Gastroesophageal sphincter (tissue), 4 donors: ENCODE results near the gene CCDC85C. TPM values are rescaled to one million over a fixed set of nuclear protein-coding genes. Genes with fewer than 3 reads are reported as not detected.

ENCODE experiments used
- ATAC-seq: fragments of 150-250 bp; one replicate; pipeline ENCODE4 v1.9.1; 2016; ENCODE audit warnings: mild to moderate bottlenecking, moderate library complexity
- H3K27ac ChIP-seq, 4 donors: fragments of 200-600 bp; sonication (generic) in 3 of 4; 1 replicate in 3 of 4; 2 replicates in 1 of 4; pipeline ENCODE4 v1.5.1; 2016 to 2019
- H3K27me3 ChIP-seq: fragments of 200-600 bp; sonication (generic); one replicate; pipeline ENCODE4 v1.5.1; 2019
- H3K36me3 ChIP-seq, 2 donors: fragments of 200-600 bp; sonication (generic); one replicate each; pipeline ENCODE4 v1.5.1; 2019; ENCODE audit warnings: control low read depth in 1 of 2
- H3K4me1 ChIP-seq, 3 donors: fragments of 200-600 bp; sonication (generic); 1 replicate in 2 of 3; 2 replicates in 1 of 3; pipeline ENCODE4 v1.5.1; 2016 to 2019; ENCODE audit warnings: control low read depth in 2 of 3
- H3K4me3 ChIP-seq, 2 donors: fragments of 200-600 bp; sonication (generic); one replicate each; pipeline ENCODE4 v1.5.1; 2019; ENCODE audit warnings: mild to moderate bottlenecking in 1 of 2, moderate library complexity in 1 of 2
- H3K9me3 ChIP-seq, 3 donors: fragments of 200-600 bp; sonication (generic); one replicate each; pipeline ENCODE4 v1.5.1; 2017 to 2019; ENCODE audit warnings: control low read depth in 2 of 3
- CTCF ChIP-seq, 4 experiments: fragments of 200-600 bp in 2 of 4; fragments of 450-650 bp in 2 of 4; sonication (generic) in 1 of 4; IDR thresholded peaks; one replicate each; pipeline ENCODE4 v1.5.1; 2017 to 2019; ENCODE audit warnings: antibody characterized with exemption in 4 of 4, mild to moderate bottlenecking in 2 of 4, moderate library complexity in 2 of 4
- EP300 ChIP-seq: sonication (generic); formaldehyde crosslinking; IDR thresholded peaks from one replicate; pipeline ENCODE4 v1.6.1; 2017; ENCODE audit warnings: antibody characterized with exemption, mild to moderate bottlenecking
- POLR2A ChIP-seq, 2 donors: fragments of 450-650 bp; IDR thresholded peaks; one replicate each; pipeline ENCODE4 v1.6.1; 2017; ENCODE audit warnings: antibody characterized with exemption in 2 of 2, mild to moderate bottlenecking in 2 of 2, moderate library complexity in 1 of 2
- POLR2AphosphoS5 ChIP-seq: sonication (generic); formaldehyde crosslinking; IDR thresholded peaks from one replicate; pipeline ENCODE4 v1.6.1; 2017; ENCODE audit warnings: antibody characterized with exemption
- WGBS, 2 donors: methylation state at CpG; one replicate each; pipeline ENCODE4 v1.1.5; 2018; ENCODE audit warnings: low coverage in 1 of 2; 5-methylcytosine and 5-hydroxymethylcytosine counted together
- total RNA-seq, 4 donors: library from RNA; depleted of rRNA; stranded (reverse); fragments of >200 nt; gene quantifications; one replicate each; pipeline ENCODE4 v1.1.0, GENCODE V29; 2016

CCDC85C gene
- total RNA-seq, 4 donors from 2014 or later, result 14.0 to 58.2 (median 25.0) TPM

GRCh38 chr14:99520571-99521081, 83.4 kb downstream of the CCDC85C start:
- no peaks in the 10 kb centered on the region for H3K27me3 ChIP-seq
- no peak overlapping the region for H3K4me3 ChIP-seq
- H3K9me3 ChIP-seq, result no peaks in the 10 kb centered on the region
- peaks cover 0 to 13% of the 10 kb centered on the region in 2 donors for H3K36me3 ChIP-seq
- H3K4me1 ChIP-seq, result peaks cover 3 to 66% (median 43%) of the 10 kb centered on the region in 3 donors
- WGBS, 2 donors, result 60 to 88% methylated on average over 1 to 4 of the region's 11 CpGs
- no peak for TF ChIP-seq POLR2A (IDR thresholded peaks at IDR 0.05)
- no peak for TF ChIP-seq CTCF (IDR thresholded peaks at IDR 0.05)
- no peak for TF ChIP-seq POLR2AphosphoS5
- no peak for TF ChIP-seq EP300
- no peak for ATAC-seq
- peak overlapping the region in 1 of 4 donors; percentile 36 for H3K27ac ChIP-seq

GRCh38 chr14:99519931-99520421, 84.0 kb downstream of the CCDC85C start:
- ATAC-seq, result no peak
- peaks cover 3 to 60% (median 36%) of the 10 kb centered on the region in 3 donors for H3K4me1 ChIP-seq
- H3K27ac ChIP-seq, result peak overlapping the region in 3 of 4 donors; percentile 36 to 43 (median 43)
- 100% methylated on average over 1 of the region's 6 CpGs; no CpG with 5 or more reads in 1 of the 2 donors for WGBS, 2 donors
- TF ChIP-seq POLR2A (IDR thresholded peaks at IDR 0.05) (no peak), EP300 (no peak), POLR2AphosphoS5 (no peak), CTCF (IDR thresholded peaks at IDR 0.05) (no peak)
- no peaks in the 10 kb centered on the region for H3K27me3 ChIP-seq
- H3K36me3 ChIP-seq, result peaks cover 0 to 19% of the 10 kb centered on the region in 2 donors
- H3K9me3 ChIP-seq, result no peaks in the 10 kb centered on the region
- H3K4me3 ChIP-seq, result no peak overlapping the region

- ATAC-seq, result no peak
- Histone ChIP-seq H3K27ac (peak overlapping the region in 2 of 4 donors; percentile 36 to 43), H3K4me1 (peaks cover 3 to 54% (median 31%) of the 10 kb centered on the region in 3 donors), H3K27me3 (no peaks in the 10 kb centered on the region), H3K4me3 (no peak overlapping the region), H3K9me3 (no peaks in the 10 kb centered on the region), H3K36me3 (peaks cover 0 to 24% of the 10 kb centered on the region in 2 donors)
- WGBS, 2 donors, result 60 to 96% methylated on average over 2 to 7 of the region's 8 CpGs
- TF ChIP-seq POLR2A (IDR thresholded peaks at IDR 0.05) (no peak), POLR2AphosphoS5 (no peak), EP300 (no peak), CTCF (IDR thresholded peaks at IDR 0.05) (no peak)
Observed at GRCh38 chr14:99519347-99519881, 84.6 kb downstream of the CCDC85C start.

- H3K9me3 ChIP-seq, result no peaks in the 10 kb centered on the region
- no peaks in the 10 kb centered on the region for H3K27me3 ChIP-seq
- H3K36me3 ChIP-seq, result peaks cover 0 to 31% of the 10 kb centered on the region in 2 donors
- peak overlapping the region in 1 of 4 donors; percentile 14 for H3K27ac ChIP-seq
- peaks cover 1 to 47% (median 25%) of the 10 kb centered on the region in 3 donors for H3K4me1 ChIP-seq
- ATAC-seq, result peak; percentile 31
- peak in 3 of 4 experiments; percentile 96 to 99 (median 97) for TF ChIP-seq CTCF (IDR thresholded peaks at IDR 0.05)
- no peak for TF ChIP-seq POLR2AphosphoS5
- H3K4me3 ChIP-seq, result no peak overlapping the region
- WGBS, 2 donors, result 45 to 84% methylated on average over 3 to 4 of the region's 21 CpGs
Observed at GRCh38 chr14:99518441-99519346, 85.3 kb downstream of the CCDC85C start.
